ENCODE results near the gene CSHL1. TPM values are rescaled to one million over a fixed set of nuclear protein-coding genes. Genes with fewer than 3 reads are reported as not detected.
"Not testable (repeated sequence)": the region's sequence is repeated elsewhere in the genome, so short reads cannot be mapped to it uniquely, and the experiment has no call there.

Gene CSHL1
- total and polyA plus RNA-seq, 7 donors: not detected

- no peak overlapping the region for H3K27ac ChIP-seq
- H3K27me3 ChIP-seq: peaks cover 0 to 5% (median 0%) of the 10 kb centered on the region in 3 donors
- no peak for DNase-seq
- intact Hi-C loops (cut with DNase I): loop anchor here (5.0 kb wide), 1 partner anchor 82 kb away; no protein-coding TSS in a partner anchor
- H3K36me3 ChIP-seq: no peaks in the 10 kb centered on the region
- H3K4me1 ChIP-seq: no peaks in the 10 kb centered on the region
- no peaks in the 10 kb centered on the region for H3K9me3 ChIP-seq
- H3K4me3 ChIP-seq: no peak overlapping the region
- TF ChIP-seq POLR2AphosphoS5 (IDR thresholded peaks at IDR 0.05): no peak
- TF ChIP-seq POLR2A (IDR thresholded peaks at IDR 0.05): no peak
- no peak for TF ChIP-seq CTCF (IDR thresholded peaks at IDR 0.05)
- TF ChIP-seq EP300 (IDR thresholded peaks at IDR 0.05): no peak
- WGBS, 2 donors: 78 to 83% methylated on average over 14 of the region's 14 CpGs
Observed at GRCh38 chr17:63910096-63910495, 962 bp downstream of the CSHL1 start.

GRCh38 chr17:63909586-63909985 lies 1.5 kb downstream of the CSHL1 start:
- H3K27ac ChIP-seq; H3K36me3 ChIP-seq; DNase-seq; H3K27me3 ChIP-seq; H3K4me1 ChIP-seq; intact Hi-C loops (cut with DNase I); H3K4me3 ChIP-seq; H3K9me3 ChIP-seq: not testable (repeated sequence)
- WGBS, 2 donors: 91 to 92% methylated on average over 10 of the region's 10 CpGs

DNA sequence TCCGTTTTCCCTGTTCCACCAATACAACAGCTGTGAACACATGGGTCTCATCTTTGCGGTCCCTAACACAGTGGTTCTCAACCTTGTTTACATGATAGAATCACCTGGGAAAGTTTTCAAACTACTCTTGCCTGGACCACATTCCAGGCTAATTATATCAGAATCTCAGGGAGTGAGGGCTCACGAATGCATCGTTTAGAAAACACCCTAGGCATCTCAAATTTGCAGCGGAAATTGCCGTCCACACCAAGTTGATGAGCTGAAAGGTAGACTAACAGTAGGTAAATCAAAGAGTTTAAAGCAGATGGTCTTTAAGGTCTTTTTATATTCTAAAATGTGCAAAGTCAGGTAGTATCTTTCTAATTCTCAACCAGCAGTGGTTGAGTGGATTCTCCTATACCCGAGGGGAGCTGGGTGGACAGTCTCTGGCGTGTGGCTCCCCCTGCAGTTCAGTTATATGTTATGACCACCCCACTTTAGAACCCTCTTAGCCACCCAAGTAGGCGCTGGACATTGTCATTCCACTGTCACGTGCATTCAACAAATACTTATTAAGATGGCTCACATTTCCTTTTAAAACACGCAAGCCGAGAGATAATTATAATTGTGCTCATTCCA lies 3.8 kb downstream of the CSHL1 start:
- H3K9me3 ChIP-seq; H3K27me3 ChIP-seq; H3K36me3 ChIP-seq; H3K4me1 ChIP-seq; intact Hi-C loops (cut with DNase I); DNase-seq; H3K4me3 ChIP-seq; H3K27ac ChIP-seq: not testable (repeated sequence)
- 63 to 64% methylated on average over 11 of the region's 12 CpGs for WGBS, 2 donors

DNA sequence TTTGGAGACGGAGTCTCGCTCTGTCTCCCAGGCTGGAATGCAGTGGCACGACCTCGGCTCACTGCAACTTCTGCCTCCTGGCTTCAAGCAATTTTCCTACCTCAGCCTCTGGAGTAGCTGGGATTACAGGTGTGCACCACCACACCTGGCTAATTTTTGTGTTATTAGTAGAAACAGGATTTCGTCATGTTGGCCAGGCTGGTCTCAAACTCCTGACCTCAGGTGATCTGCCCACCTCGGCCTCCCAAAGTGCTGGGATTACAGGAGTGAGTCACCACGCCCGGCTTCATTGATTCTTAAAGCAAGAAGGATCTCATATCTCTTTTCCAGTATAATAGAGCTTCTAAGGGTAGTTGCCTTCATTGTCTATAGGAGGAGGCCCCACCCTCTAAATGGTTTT lies 6.3 kb downstream of the CSHL1 start:
- WGBS, 2 donors: 89 to 92% methylated on average over 8 of the region's 8 CpGs
- not testable (repeated sequence) for DNase-seq

GRCh38 chr17:63903787-63904201 lies 7.3 kb downstream of the CSHL1 start:
- intact Hi-C loops (cut with DNase I); H3K27ac ChIP-seq; H3K9me3 ChIP-seq; H3K4me1 ChIP-seq; DNase-seq; H3K4me3 ChIP-seq; H3K27me3 ChIP-seq; H3K36me3 ChIP-seq: not testable (repeated sequence)
- 30 to 31% methylated on average over 5 of the region's 5 CpGs for WGBS, 2 donors

More for the DNA sequence above, 6.3 kb downstream of the CSHL1 start:
- H3K27me3 ChIP-seq; H3K36me3 ChIP-seq; H3K4me3 ChIP-seq; H3K27ac ChIP-seq; intact Hi-C loops (cut with DNase I); H3K9me3 ChIP-seq; H3K4me1 ChIP-seq: not testable (repeated sequence)

DNA sequence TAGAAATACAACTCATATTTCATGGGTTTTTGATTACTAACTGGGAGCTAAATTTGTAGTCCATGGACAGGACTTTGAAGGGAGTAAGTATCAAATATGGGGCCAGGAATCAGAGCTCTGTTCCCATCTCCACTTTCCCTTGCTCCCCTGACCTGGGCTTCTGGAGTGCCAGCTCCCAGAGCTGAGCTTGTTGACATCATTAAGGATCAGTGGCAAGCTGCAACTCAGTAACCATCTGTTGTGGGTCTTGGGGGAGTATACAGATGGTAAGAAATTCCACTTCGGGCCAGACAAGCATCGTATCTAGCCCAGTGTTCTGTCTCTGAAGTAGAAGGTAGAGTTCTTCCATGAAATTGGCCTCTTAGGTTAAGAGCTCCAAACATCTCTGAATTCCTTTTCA lies 9.1 kb downstream of the CSHL1 start:
- H3K9me3 ChIP-seq; H3K4me1 ChIP-seq; intact Hi-C loops (cut with DNase I); H3K4me3 ChIP-seq; H3K27ac ChIP-seq; DNase-seq; H3K36me3 ChIP-seq; H3K27me3 ChIP-seq: not testable (repeated sequence)
- 84 to 85% methylated on average over 2 of the region's 2 CpGs for WGBS, 2 donors

GRCh38 chr17:63898899-63899798 lies 11.9 kb downstream of the CSHL1 start:
- H3K4me1 ChIP-seq; H3K27me3 ChIP-seq; H3K27ac ChIP-seq; H3K36me3 ChIP-seq; intact Hi-C loops (cut with DNase I); DNase-seq; H3K9me3 ChIP-seq; H3K4me3 ChIP-seq: not testable (repeated sequence)
- WGBS, 2 donors: 84 to 86% methylated on average over 6 of the region's 6 CpGs

DNA sequence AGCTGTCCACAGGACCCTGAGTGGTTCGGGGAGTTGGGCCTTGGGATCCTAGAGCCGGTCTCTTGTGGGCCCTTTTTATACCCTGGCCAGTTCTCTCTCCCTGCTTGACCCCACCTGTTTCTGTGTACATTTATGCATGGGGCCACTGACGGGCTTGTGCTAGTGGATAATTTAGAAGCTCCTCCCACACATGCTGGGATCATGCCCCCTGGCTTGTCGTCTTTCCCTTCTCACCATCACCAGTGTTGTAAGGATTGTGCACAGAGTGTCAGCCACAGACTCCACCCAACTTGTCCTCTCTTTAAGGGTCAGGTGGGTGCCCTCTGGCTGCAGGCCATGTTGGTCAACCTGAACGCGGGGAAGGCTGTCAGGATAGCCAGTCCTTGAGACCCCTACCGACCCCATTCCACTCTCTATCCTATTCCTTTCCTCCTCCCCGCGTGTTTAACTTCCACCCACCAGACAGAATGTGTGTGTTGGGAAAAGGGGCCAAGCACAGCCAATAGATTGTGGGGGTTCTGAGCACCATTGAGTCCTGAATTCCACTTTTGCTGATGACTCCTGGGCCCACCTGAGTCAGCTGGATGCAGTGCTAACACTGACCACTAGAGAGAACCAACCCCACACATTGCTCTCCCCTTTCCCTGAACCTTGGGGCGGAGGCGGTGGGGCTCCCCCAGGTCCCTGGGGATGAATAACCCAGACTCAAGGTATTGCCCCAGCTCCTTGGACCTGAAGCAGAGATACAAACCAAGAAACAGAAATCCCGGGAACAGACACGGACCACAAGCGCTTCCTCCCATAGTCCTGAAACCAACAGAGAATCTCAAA lies 14.3 kb downstream of the CSHL1 start, which contains the start of gene CSH1:
TSS of gene CSH1 (minus strand) at position 51 of the 831 bp plus-strand sequence. CDS start 63 bp downstream, outside the sequence.
- H3K4me1 ChIP-seq; intact Hi-C loops (cut with DNase I); H3K4me3 ChIP-seq; H3K27me3 ChIP-seq; H3K27ac ChIP-seq; H3K9me3 ChIP-seq; DNase-seq; H3K36me3 ChIP-seq: not testable (repeated sequence)
- WGBS, 2 donors: 82 to 91% methylated on average over 10 of the region's 14 CpGs

DNA sequence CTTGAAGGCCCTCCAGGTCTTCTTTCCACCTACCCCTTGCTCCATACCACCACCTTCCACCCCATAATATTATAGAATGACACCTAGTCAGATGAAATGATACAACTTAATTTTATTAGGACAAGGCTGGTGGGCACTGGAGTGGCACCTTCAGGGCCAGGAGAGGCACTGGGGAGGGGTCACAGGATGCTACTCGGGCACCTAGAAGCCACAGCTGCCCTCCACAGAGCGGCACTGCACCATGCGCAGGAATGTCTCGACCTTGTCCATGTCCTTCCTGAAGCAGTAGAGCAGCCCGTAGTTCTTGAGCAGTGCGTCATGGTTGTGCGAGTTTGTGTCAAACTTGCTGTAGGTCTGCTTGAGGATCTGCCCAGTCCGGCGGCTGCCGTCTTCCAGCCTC lies 16.2 kb downstream of the CSHL1 start:
- H3K4me1 ChIP-seq; DNase-seq; H3K9me3 ChIP-seq; intact Hi-C loops (cut with DNase I); H3K36me3 ChIP-seq; H3K4me3 ChIP-seq; H3K27me3 ChIP-seq; H3K27ac ChIP-seq: not testable (repeated sequence)
- 91 to 92% methylated on average over 10 of the region's 10 CpGs for WGBS, 2 donors

DNA sequence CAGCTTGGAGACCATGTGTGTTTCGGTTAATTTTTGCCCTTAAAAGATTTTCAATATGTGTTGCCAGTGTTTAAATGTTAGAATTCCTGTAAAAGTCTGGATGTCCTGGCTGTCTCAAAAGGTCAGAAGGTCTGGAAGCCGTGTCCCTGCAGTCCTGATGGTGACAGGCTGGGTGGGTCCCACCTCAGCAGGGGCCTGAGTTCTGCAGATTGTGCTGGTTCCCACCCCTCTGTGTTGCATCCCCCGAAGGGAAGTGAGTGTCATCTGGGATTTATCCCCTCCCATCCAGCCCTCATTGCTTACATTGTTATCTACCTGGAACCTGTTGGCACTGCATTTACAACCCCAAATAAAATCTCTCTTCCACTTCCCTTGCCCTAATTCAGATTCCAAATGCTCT lies 17.0 kb downstream of the CSHL1 start:
- H3K27me3 ChIP-seq; H3K4me3 ChIP-seq; intact Hi-C loops (cut with DNase I); H3K9me3 ChIP-seq; H3K36me3 ChIP-seq; H3K4me1 ChIP-seq; H3K27ac ChIP-seq; DNase-seq: not testable (repeated sequence)
- 47 to 70% methylated on average over 3 of the region's 3 CpGs for WGBS, 2 donors

All from sigmoid colon (tissue), 7 donors.